NT2/D1 (cell line): Measurements from ENCODE around the gene CYP1A2.
"Not testable (repeated sequence)": the region's sequence is repeated elsewhere in the genome, so short reads cannot be mapped to it uniquely, and the experiment has no call there.

Source experiments
- SUZ12 ChIP-seq: IDR thresholded peaks from 2 replicates; pipeline ENCODE4 v1.6.1; 2011; ENCODE audit not compliant: insufficient read length, insufficient read depth; ENCODE audit errors: extremely low read depth
- YY1 ChIP-seq: IDR thresholded peaks from 2 replicates; pipeline ENCODE4 v1.6.1; 2011; ENCODE audit not compliant: insufficient read length, insufficient read depth
- ZNF274 ChIP-seq: IDR thresholded peaks from 2 replicates; pipeline ENCODE4 v1.6.1; 2011; ENCODE audit warnings: mild to moderate bottlenecking, low read depth, low read length

DNA sequence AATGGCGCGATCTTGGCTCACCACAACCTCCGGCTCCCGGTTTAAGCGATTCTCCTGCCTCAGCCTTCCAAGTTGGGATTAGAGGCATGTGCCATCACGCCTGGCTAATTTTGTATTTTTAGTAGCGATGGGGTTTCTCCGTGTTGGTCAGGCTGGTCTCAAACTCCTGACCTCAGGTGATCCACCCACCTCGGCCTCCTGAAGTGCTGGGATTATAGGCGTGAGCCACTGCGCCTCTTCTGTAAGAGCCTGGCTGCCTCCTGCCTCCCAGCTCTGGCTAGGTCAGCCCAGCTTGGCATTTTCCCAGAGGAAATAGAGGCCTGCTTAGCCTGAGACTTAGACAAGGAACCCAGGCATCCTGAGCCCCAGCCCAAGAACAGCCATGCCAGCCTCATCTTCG lies 37.4 kb downstream of the CYP1A2 start:
- TF ChIP-seq YY1, ZNF274, SUZ12: not testable (repeated sequence)
